ENCODE measurements around the gene OR14K1.
"Not testable (repeated sequence)": the region's sequence is repeated elsewhere in the genome, so short reads cannot be mapped to it uniquely, and the experiment has no call there.

The OR14K1 gene, protein sequence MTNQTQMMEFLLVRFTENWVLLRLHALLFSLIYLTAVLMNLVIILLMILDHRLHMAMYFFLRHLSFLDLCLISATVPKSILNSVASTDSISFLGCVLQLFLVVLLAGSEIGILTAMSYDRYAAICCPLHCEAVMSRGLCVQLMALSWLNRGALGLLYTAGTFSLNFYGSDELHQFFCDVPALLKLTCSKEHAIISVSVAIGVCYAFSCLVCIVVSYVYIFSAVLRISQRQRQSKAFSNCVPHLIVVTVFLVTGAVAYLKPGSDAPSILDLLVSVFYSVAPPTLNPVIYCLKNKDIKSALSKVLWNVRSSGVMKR

DNA sequence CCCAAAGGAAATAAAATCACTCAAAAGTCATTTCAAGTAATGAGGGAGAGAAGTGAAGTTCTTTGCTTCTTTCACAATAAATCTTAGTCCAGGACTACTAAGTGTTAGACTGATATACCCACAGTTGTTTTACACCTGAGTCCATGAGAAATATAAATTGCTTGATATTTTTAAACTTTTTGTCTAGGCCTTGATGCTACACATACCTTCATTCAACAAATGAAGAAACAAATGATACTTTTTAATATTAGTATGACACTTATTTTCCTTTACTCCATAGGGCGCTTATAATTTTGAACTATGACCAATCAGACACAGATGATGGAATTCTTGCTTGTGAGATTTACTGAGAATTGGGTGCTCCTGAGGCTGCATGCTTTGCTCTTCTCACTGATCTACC lies at the start of gene OR14K1:
Gene OR14K1 (plus strand): TSS at position 301 of the 400 bp plus-strand sequence. CDS start 0 bp downstream, at position 301.
- DNase-seq = no peak

GRCh38 chr1:247701338-247701737 lies 37.1 kb upstream of the OR14K1 start:
- no peak for DNase-seq

- DNase-seq = not testable (repeated sequence)
These were observed 27.7 kb upstream of the OR14K1 start for GRCh38 chr1:247710681-247711080.

DNA sequence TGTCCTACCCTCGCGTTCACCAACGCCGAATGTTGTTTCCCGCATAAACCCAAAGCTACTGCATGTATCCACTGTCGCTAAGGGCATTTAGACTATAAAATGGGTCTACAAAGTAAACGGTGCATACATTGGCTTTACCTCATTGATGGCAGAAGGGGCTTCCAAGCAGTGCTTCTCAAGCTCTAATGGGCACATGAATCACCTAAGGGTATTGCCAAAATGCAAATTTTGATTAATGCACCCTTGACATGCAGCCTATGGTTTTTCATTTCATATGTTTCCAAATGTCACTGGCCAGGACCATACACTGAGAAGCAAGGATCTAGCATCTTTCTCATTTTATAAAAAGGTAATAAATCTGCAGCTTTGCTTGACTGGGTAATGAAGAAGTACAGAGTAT lies 24.7 kb upstream of the OR14K1 start:
- no peak for DNase-seq

DNA sequence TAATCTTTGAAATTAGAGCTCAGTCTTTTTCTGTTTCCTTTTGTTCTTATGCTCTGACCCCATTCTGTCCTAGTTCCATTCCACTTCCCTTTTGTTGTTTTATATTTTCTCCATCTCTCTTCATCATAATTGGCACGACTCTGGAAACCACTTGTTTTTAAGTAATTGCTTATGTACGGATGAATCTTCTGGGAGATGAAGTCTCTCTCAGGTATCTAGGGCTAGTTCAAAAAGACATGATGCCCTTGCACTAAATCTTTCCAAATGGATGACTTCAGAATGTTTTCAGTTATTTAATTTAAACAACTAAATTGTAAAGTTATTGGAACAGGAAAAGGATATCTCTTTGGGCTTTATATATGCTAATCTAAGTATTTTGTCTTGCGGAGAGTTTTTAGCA lies 21.9 kb upstream of the OR14K1 start, which contains the start of gene OR6F1:
Gene OR6F1 (minus strand): TSS at position 101 of the 400 bp plus-strand sequence. CDS start 3,891 bp downstream, outside the sequence.
- no peak for DNase-seq

DNA sequence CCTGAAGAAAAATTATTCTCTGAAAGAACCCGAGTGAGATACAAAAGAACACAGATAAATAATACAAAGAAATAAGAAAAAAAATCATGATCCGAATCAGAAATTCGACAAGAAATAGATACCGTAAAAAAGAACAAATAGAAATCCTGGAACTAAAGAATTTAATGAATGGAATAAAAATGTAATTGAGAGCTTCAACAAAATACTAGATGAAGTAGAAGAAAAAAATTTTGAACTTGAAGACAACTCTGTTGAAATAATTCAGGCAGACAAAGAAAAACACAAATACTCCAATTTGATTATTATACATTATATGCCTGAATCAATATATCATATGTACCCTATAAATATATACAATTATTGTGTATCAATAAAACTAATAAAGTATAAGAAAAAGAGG lies 17.2 kb upstream of the OR14K1 start:
- no peak for DNase-seq

- DNase-seq = no peak
These were observed 2.3 kb downstream of the OR14K1 start for GRCh38 chr1:247740721-247741120.

GRCh38 chr1:247741756-247742155 lies 3.3 kb downstream of the OR14K1 start:
- no peak for DNase-seq

DNA sequence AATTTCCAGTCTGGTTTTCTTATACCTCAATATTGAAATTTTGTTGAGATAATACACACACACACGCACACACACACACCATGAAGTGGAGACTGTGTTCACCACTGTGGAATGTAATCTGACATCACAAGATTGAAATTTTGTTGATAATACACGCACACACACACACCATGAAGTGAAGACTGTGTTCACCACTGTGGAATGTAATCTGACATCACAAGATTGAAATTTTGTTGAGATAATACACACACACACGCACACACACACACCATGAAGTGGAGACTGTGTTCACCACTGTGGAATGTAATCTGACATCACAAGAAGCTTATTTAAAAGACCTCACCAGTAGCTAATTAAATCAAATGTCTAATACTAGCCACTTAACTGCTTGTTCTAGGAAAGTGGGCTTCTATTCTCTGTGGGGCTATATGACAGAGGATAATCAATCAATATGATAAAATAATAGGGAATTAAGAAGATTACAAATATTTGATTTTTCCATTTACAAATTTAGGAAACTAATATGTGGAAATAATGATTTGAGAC lies 3.9 kb downstream of the OR14K1 start:
- DNase-seq = not testable (repeated sequence)

DNA sequence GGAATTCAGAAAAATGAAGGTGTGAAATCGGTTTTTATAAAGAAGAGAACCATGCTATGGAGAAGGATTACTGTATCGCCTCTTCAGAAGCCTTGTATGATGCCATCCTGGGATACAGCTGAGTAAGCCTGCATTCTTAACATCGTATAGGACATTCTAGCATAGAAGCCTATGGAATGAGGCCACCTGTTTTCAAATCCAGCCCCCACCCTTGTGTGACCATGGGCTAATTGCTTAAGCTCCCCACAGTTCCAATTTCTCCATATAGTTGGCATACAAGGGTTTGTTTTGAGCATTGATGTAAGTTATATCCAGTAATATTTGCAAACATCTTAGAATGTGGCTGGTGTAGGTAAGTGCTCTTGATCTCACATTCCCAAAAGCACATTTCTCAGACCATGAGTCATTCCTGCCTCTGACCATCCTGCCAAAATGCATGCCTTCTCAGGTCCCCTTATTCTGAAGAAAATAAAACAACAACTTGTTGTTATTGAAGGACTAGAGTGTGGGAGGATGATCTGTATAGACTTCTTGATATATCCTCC lies 8.0 kb downstream of the OR14K1 start:
- no peak for DNase-seq

DNA sequence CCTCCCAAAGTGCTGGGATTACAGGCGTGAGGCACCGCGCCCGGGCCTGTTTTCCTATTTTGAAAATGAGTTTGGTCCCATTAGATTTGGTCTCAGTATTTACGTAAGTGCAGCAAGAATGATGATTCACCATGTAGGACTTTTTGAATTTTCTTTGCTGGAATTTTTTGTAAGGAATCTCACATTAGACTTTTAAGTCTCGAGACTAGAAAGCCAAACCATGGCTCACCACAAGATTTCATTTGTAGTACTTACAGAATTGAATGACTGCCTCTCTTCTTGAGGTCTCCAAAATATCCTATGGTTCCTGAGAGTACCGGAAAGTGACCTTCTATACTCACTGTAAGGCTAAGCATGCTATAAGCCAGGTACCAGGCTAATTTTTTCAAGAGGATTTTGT lies 9.2 kb downstream of the OR14K1 start:
- no peak for DNase-seq

- no peak for DNase-seq
These were observed 9.6 kb downstream of the OR14K1 start, which contains the start of gene OR14A2 for GRCh38 chr1:247748041-247748440. Gene OR14A2 (minus strand): TSS chr1:247748141.

DNA sequence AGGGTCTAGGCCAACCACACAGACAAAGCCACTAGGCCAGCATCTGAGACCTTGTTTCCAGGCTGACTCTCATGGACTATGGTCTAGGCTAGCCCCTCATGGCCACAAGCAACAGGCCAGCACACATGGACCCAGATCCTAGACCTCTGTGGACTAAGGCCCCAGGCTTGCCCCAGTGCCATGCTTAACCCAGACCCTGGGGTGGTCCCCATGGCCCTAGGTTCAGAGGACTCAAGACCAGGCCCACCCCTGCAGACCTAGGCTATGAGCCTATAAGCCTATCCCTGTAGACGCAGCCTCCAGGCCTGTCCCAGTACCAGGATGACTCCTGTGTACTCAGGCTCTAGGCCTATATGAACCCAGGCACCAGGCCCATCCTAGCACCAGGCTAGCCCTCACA lies 11.5 kb downstream of the OR14K1 start:
- no peak for DNase-seq

- not testable (repeated sequence) for DNase-seq
These were observed 15.9 kb downstream of the OR14K1 start for GRCh38 chr1:247754311-247754710.

DNA sequence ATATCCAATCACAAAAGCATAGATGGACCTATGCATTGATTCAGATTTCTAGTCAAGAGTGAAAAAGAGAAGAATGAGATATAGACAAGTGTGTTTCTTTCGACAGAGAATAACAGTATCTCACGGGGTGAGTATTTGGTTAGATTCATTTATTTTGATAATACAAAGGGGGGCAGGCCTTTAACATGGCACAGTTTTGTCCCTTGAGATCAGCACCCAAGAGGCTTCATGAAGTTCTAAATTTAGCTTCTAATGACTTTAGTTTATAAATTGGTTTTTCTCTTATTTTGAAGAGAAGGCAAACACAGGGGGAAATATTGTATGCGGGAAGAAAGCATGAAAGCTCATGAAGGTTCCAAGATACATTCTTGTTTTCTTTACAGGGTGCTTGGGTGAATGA lies 22.0 kb downstream of the OR14K1 start, which contains the start of gene OR1C1:
Gene OR1C1 (minus strand): TSS at position 101 of the 400 bp plus-strand sequence. CDS start 2,150 bp downstream, outside the sequence.
- DNase-seq = no peak

GRCh38 chr1:247769603-247770002 lies 31.2 kb downstream of the OR14K1 start:
- no peak for DNase-seq

All from CD4-positive, alpha-beta T cell treated with Interferon alpha-2 for 1 hour (primary cell).